Duodenal mucosa (tissue), 2 donors: ENCODE measurements around the gene TLCD3A.

Experiments used
- H3K27ac ChIP-seq: one replicate; pipeline ENCODE4 v1.7.0; 2013; ENCODE audit warnings: low read depth, low read length
- H3K27me3 ChIP-seq, 2 donors: one replicate each; pipeline ENCODE4 v1.7.0; 2013; ENCODE audit warnings: low read length in 2 of 2, control low read depth in 1 of 2; ENCODE audit not compliant: insufficient read depth in 2 of 2, control insufficient read depth in 1 of 2
- H3K36me3 ChIP-seq, 2 donors: one replicate each; pipeline ENCODE4 v1.7.0; 2013; ENCODE audit warnings: low read length in 2 of 2, control low read depth in 1 of 2; ENCODE audit not compliant: insufficient read depth in 2 of 2, control insufficient read depth in 1 of 2
- H3K4me1 ChIP-seq, 2 donors: one replicate each; pipeline ENCODE4 v1.7.0; 2013; ENCODE audit warnings: low read length in 2 of 2, control low read depth in 1 of 2; ENCODE audit not compliant: insufficient read depth in 2 of 2, control insufficient read depth in 1 of 2
- H3K4me3 ChIP-seq, 2 donors: one replicate each; pipeline ENCODE4 v1.7.0; 2013; ENCODE audit warnings: low read length in 2 of 2, low read depth in 1 of 2
- H3K9ac ChIP-seq, 2 donors: one replicate each; pipeline ENCODE4 v1.7.0; 2013; ENCODE audit warnings: low read length in 2 of 2, low read depth in 1 of 2
- H3K9me3 ChIP-seq, 2 donors: one replicate each; pipeline ENCODE4 v1.7.0; 2013; ENCODE audit warnings: low read length in 2 of 2, control low read depth in 1 of 2; ENCODE audit not compliant: control insufficient read depth in 1 of 2

TLCD3A gene

DNA sequence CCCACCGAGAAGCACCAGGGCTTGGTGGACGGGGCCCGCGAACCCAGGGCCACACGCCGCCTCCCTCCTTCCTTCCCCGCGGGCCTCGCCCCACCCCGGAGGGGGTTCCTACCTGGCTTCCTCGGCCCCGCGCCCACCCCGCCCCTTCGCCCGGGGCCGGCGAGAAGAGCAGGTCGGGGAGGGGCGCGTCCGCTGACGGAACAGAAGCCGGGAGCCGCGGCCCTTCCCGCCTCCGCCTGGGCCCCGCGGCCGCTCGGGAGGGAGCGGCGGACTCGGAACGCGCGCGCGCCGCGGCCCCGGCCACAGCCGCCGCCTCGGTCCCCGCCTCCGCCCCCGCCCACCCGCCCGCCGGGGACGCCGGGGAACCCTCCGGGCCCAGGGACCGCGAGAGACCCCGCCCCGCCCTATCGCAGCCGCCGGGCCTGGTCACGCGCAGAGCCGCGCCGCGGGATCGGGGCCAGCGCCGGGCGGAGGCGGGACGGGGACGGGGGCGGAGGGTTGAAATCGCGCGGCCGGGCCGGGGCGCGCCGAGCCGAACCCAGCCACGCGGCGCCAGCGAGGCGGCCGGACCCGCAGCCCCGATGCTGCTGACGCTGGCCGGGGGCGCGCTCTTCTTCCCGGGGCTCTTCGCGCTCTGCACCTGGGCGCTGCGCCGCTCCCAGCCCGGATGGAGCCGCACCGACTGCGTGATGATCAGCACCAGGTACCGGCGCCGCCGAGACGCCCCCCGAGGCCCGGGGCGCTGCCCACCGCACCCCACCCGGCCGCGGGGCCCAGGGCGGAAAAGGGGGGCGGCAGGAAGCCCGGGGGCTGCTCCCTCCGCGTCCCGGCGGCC, at the start of gene TLCD3A:
Gene TLCD3A, plus strand, starts transcription at position 530 of the 835 bp plus-strand sequence. Its CDS starts 52 bp downstream, at position 582.
- Histone ChIP-seq H3K4me3 (peak within 1 kb of the TSS; percentile 67 to 83), H3K4me1 (peaks cover 7 to 17% of the 10 kb centered on the region in 2 donors), H3K9ac (peak within 1 kb of the TSS; percentile 66 to 69), H3K27ac (peak within 1 kb of the TSS; percentile 76), H3K9me3 (no peaks in the 10 kb centered on the region), H3K36me3 (peaks cover 0 to 5% of the 10 kb centered on the region in 2 donors), H3K27me3 (no peaks in the 10 kb centered on the region)

DNA sequence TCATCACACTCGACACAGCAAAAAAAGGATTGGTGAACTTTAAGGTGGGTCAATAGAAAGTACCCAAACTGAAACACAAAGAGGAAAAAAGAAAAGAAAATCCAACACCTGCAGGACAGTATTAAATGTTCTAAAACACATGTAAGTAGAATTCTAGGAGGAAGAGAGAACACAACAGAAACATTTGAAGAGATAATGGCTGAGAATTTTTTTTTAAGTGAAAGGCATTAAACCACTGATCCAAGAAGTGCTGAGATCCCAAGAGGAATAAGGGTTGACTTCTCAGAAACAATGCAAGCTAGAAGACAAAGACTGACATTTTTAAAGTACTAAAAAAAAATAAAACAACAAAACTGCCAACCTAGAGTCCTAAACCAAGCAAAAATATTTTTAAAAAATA, 49.4 kb upstream of the TLCD3A start:
- Histone ChIP-seq H3K9me3 (no peaks in the 10 kb centered on the region), H3K36me3 (peaks cover 5 to 7% of the 10 kb centered on the region in 2 donors), H3K27ac (no peak overlapping the region)

DNA sequence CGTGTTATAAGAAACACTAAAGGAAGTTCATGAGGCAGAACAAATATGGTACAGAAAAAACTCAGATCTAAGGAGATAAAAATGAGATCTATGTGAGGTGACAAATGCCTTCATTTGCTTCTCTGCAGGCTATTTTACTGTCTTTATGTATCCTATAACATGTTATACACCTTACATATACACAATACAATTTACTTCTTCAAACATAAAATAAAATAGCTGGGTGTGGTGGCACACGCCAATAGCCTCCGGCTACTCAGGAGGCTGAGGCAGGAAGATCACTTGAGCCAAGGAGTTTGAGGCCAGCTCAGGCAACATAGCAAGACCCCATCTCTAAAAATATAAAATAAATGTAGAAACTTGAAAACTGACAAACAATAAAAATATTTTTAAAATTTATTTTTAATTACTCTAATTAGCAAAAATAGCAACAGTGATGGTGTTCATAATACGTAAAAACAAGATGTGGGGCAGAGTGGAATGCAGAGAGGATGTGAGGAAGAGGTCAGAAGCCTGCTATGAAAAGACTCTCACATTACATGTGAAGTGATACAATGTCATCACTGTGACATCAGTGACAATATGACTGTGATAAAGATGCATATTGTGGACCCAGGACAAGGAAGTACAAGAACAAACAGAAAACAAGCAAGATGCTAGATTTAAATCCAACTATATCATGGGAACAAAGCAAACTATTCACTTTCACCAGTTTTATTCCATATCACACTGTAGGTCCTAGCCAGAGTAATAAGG, 48.7 kb upstream of the TLCD3A start:
- H3K9ac ChIP-seq = no peak overlapping the region
- peaks cover 5 to 7% of the 10 kb centered on the region in 2 donors for H3K36me3 ChIP-seq
- H3K9me3 ChIP-seq = no peaks in the 10 kb centered on the region
- H3K4me1 ChIP-seq = no peaks in the 10 kb centered on the region
- H3K4me3 ChIP-seq = no peak overlapping the region
- no peaks in the 10 kb centered on the region for H3K27me3 ChIP-seq
- no peak overlapping the region for H3K27ac ChIP-seq

More for the DNA sequence above, 49.4 kb upstream of the TLCD3A start:
- Histone ChIP-seq H3K9ac (no peak overlapping the region), H3K4me1 (no peaks in the 10 kb centered on the region), H3K27me3 (no peaks in the 10 kb centered on the region), H3K4me3 (no peak overlapping the region)

DNA sequence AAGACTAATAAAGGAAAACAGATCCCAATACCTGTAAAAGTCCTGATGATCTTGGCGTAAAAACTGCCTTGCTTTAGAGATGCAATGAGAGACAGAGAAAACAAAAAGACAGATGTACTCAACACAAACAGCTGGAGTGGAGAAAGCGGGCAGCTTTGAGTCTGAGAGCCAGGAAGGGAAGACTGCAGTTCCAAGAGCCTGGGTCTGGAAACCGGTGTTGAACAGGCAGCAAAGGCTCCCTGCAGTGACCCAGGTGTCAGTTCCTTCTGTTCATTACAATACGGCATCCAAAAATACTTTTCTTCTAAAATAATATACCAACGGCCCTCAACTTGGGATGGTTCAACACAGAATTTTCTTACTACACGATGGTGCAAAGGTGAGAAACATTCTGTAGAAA, 47.4 kb upstream of the TLCD3A start:
- Histone ChIP-seq H3K36me3 (peaks cover 10 to 13% of the 10 kb centered on the region in 2 donors), H3K9me3 (no peaks in the 10 kb centered on the region), H3K4me3 (no peak overlapping the region), H3K27ac (no peak overlapping the region), H3K4me1 (no peaks in the 10 kb centered on the region), H3K27me3 (no peaks in the 10 kb centered on the region), H3K9ac (no peak overlapping the region)

DNA sequence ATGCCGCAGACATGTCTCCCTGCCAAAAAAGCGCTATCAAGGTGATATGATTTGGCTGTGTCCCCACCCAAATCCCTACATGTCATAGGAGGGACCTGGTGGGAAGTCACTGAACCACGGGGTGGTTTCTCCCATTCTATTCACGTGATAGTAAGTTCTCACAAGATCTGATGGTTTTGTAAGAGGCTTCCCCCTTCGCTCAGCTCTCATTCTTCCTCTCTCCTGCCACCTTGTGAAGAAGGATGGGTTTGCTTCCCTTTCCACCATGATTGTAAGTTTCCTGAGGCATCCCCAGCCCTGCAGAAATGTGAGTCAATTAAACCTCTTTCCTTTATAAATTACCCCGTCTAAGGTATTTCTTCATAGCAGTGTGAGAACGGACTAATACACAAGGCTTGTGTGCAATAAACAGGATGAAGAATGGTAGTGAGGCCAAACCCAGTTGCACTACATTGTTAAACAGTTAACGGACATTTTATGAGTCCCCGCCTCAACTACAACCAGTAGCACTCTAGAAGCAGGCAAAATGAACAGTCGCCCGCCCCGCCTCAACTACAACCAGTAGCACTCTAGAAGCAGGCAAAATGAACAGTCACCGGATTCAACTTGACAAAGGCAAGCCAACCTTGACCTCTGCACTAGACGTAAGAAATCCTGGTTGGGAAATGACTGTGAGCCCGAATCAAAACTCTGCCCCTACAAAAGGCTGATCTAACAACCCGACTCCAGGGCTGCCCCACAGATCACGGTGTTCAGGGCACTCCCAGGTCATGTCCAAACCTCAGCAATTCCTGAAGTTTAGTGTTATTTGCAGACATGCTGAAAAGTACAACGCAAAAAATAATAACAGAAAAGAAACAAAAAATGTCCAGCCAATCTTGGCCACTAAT, 44.1 kb upstream of the TLCD3A start:
- Histone ChIP-seq H3K9ac (no peak overlapping the region), H3K27me3 (no peaks in the 10 kb centered on the region), H3K36me3 (peaks cover 16 to 30% of the 10 kb centered on the region in 2 donors), H3K9me3 (no peaks in the 10 kb centered on the region), H3K27ac (no peak overlapping the region), H3K4me1 (no peaks in the 10 kb centered on the region), H3K4me3 (no peak overlapping the region)

DNA sequence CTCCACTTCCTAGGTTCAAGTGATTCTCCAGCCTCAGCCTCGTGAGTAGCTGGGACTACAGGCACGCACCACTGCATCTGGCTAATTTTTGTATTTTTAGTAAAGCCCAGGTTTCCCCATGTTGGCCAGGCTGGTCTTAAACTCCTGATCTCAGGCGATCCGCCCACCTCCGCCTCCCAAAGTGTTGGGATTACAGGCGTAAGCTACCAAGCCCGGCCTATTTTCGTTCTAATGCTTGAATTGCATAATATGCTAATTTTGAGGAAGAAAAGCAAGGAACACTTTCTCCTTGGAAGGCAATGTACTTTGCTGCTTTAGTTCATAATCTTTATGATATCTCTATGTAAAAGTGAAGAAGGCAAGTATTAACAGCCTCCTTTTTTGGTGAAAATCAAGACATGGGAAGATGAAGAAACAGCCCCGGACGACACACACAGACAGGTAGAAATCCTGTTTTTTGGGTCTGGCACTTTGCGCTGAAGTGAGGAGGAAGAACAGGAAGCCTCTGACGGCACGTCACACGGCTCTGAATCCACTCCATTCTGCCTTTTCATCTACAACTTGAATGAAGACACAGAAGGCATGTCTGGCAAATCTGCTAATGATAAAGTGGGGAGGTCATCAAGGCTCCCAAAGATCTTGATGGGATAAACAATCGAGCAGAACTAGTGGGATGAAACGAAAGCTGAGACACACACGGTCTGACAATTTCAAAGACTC, 42.7 kb upstream of the TLCD3A start:
- no peaks in the 10 kb centered on the region for H3K9me3 ChIP-seq
- no peak overlapping the region for H3K9ac ChIP-seq
- H3K27ac ChIP-seq = no peak overlapping the region
- peaks cover 21 to 42% of the 10 kb centered on the region in 2 donors for H3K36me3 ChIP-seq
- H3K4me3 ChIP-seq = no peak overlapping the region
- no peaks in the 10 kb centered on the region for H3K27me3 ChIP-seq
- no peaks in the 10 kb centered on the region for H3K4me1 ChIP-seq

DNA sequence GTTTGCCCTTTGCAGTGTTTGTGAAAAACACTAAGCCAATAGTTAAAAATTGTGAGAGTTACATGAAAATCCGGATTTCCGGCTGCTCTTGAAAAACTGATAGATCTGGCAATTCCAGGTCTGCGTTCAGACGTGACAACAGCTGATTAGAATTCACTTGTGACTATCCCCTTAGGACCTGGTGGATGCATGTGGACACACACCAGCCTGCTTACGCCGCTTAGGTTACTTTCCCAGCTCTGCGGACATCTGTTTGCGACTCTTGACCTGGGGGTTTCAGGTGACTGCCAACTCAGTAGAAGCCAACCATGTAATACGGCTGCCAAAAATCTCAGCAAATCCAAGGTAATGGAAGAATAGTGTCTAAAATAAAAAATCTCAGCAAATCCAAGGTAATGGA, 42.0 kb upstream of the TLCD3A start:
- Histone ChIP-seq H3K36me3 (peaks cover 23 to 48% of the 10 kb centered on the region in 2 donors), H3K9me3 (no peaks in the 10 kb centered on the region), H3K27ac (no peak overlapping the region), H3K4me1 (no peaks in the 10 kb centered on the region), H3K4me3 (no peak overlapping the region), H3K9ac (no peak overlapping the region), H3K27me3 (no peaks in the 10 kb centered on the region)

DNA sequence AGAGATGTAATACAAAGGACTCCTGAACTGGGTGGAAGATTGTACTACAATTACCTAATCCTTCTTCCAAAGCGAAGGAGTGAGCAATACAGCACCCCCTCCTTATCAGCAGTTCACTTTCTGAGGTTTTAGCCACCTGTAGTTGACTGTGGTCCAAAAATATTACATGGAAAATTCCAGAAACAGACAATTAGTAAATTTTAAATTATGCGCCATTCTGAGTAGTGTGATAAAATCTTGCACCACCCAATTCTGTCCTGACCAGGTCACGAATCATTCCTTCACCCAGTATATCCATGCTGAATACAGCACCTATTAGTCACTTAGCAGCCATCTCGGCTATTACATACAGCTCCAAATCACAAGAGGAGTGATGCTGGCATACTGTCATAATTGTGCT, 41.0 kb upstream of the TLCD3A start:
- no peaks in the 10 kb centered on the region for H3K4me1 ChIP-seq
- H3K4me3 ChIP-seq = no peak overlapping the region
- H3K27me3 ChIP-seq = no peaks in the 10 kb centered on the region
- no peaks in the 10 kb centered on the region for H3K9me3 ChIP-seq
- H3K36me3 ChIP-seq = peaks cover 23 to 57% of the 10 kb centered on the region in 2 donors
- H3K9ac ChIP-seq = no peak overlapping the region
- H3K27ac ChIP-seq = no peak overlapping the region

DNA sequence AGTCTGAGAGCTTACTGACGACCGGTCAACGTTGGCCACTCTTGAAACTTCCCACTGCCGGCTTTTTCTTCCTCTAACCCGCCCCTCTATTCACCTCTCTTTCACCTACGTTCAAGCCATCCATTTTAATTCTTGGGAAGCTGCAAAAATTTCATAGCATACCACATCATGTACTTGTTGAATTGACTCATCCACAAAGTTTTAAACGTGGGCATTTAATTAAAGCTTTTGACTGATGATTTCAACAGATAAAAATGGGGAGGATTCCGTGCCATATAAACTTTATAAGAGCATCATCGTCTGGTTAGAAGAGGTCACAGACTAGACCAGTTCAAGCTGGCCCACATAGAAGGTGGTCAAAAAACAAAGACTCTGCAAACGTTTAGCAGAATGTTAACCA, 40.3 kb upstream of the TLCD3A start:
- H3K4me3 ChIP-seq = no peak overlapping the region
- no peaks in the 10 kb centered on the region for H3K4me1 ChIP-seq
- H3K36me3 ChIP-seq = peaks cover 23 to 62% of the 10 kb centered on the region in 2 donors
- H3K27ac ChIP-seq = no peak overlapping the region
- no peaks in the 10 kb centered on the region for H3K27me3 ChIP-seq
- no peaks in the 10 kb centered on the region for H3K9me3 ChIP-seq
- H3K9ac ChIP-seq = no peak overlapping the region
